ENCODE measurements around the gene KRTAP9-3. TPM values are rescaled to one million over a fixed set of nuclear protein-coding genes. Genes with fewer than 3 reads are reported as not detected.
"Not testable (repeated sequence)": the region's sequence is repeated elsewhere in the genome, so short reads cannot be mapped to it uniquely, and the experiment has no call there.

KRTAP9-3 gene, protein sequence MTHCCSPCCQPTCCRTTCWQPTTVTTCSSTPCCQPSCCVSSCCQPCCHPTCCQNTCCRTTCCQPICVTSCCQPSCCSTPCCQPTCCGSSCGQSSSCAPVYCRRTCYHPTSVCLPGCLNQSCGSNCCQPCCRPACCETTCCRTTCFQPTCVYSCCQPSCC
- total RNA-seq (not detected), polyA plus RNA-seq (not detected)

DNA sequence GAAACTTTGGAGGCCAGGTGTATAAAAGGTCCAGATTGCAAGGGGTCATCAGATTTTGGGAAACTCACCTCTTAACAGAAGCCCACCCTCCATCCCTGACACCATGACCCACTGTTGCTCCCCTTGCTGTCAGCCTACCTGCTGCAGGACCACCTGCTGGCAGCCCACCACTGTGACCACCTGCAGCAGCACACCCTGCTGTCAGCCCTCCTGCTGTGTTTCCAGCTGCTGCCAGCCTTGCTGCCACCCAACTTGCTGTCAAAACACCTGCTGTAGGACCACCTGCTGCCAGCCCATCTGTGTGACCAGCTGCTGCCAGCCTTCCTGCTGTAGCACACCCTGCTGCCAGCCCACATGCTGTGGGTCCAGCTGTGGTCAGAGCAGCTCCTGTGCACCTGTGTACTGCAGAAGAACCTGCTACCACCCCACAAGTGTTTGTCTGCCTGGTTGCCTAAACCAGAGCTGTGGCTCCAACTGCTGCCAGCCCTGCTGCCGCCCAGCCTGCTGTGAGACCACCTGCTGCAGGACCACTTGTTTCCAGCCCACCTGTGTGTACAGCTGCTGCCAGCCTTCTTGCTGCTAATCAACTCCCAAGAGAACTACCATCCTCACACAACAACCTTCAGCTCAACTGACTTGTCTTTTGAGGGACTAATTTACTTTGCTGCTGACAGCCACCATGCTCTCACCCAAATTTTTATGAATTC, at the start of gene KRTAP9-3:
KRTAP9-3 (plus strand) TSS at position 51 of the 707 bp plus-strand sequence; CDS start at position 104, 53 bp downstream.
- not testable (repeated sequence) for H3K36me3 ChIP-seq (ENCODE audit: insufficient read depth); H3K27ac ChIP-seq (ENCODE audit: low read depth); DNase-seq (ENCODE audit: extremely low spot score); H3K4me3 ChIP-seq (ENCODE audit: low read depth, low read length); H3K4me1 ChIP-seq (ENCODE audit: insufficient read depth)
- WGBS, result 87% methylated on average over 1 of the region's 1 CpG

DNA sequence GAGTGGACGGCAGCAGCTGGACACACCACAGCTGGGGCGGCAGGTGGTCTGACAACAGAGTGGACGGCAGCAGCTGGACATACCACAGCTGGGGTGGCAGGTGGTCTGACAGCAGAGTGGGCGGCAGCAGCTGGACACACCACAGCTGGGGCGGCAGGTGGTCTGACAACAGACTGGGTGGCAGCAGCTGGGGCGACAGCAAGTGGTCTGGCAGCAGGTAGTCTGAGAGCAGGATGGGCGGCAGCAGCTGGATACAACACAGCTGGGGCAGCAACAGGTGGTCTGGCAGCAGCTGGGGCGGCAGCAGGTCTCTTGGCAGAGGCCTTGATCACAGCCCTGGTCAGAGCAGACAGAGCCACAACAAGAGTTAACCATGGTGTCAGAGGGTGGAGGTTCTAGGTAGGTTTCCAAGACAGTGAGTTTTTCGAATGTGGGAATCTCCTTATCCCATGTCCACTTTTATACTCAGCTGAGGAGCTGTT, 47.7 kb upstream of the KRTAP9-3 start, which contains the start of gene KRTAP4-1:
KRTAP4-1 (minus strand) TSS at position 432 of the 482 bp plus-strand sequence; CDS start at position 375, 57 bp downstream.
- H3K4me3 ChIP-seq (ENCODE audit: low read depth, low read length), result no peak within 1 kb of the TSS
- no peaks in the 10 kb centered on the region for H3K4me1 ChIP-seq (ENCODE audit: insufficient read depth)
- H3K27ac ChIP-seq (ENCODE audit: low read depth), result no peak within 1 kb of the TSS
- WGBS, result 55% methylated on average over 9 of the region's 9 CpGs
- H3K36me3 ChIP-seq (ENCODE audit: insufficient read depth), result no peaks in the 10 kb centered on the region
- no peak for DNase-seq (ENCODE audit: extremely low spot score)

DNA sequence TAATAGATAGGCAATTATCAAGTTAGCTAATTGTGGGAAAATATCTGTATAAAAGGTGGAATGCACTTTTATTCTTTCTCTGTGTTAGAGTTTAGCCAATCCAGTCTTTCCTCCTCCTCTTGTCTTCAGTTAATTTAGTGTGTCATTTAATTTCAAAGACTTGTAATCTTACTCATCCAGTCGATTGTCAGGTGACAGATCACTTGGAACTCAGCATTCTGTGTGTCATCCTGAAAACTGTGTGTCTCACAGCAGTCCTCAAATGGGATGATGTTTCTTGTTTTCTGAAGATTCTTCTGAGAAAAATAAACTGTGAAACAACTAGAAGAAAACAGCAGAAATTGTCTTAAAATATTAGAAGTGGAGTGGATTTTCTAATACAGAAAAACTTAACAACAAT, 47.2 kb upstream of the KRTAP9-3 start:
- no peak for DNase-seq (ENCODE audit: extremely low spot score)
- 57% methylated on average over 1 of the region's 1 CpG for WGBS
- Histone ChIP-seq H3K4me3 (ENCODE audit: low read depth, low read length) (no peak overlapping the region), H3K36me3 (ENCODE audit: insufficient read depth) (no peaks in the 10 kb centered on the region), H3K27ac (ENCODE audit: low read depth) (no peak overlapping the region), H3K4me1 (ENCODE audit: insufficient read depth) (no peaks in the 10 kb centered on the region)

DNA sequence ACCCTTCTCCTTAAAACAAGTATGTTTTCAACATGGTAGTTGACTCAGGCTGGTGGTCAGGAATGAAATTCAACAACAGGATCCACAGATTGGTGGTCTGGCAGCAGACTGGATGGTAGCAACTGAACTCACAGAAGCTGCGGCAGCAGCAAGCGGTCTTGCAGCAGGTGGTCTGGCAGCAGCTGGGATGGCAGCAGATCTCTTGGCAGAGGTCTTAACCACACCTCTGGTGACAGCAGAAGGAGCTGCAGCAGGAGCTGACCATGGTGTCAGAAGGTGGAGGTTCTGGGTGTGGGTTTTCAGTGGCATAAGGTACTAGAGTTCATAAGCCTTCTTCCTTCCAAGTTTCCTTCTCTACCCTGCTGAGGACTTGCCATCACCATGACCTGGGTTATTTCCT, 45.4 kb upstream of the KRTAP9-3 start:
- Histone ChIP-seq H3K4me1 (ENCODE audit: insufficient read depth) (no peaks in the 10 kb centered on the region), H3K4me3 (ENCODE audit: low read depth, low read length) (no peak overlapping the region), H3K27ac (ENCODE audit: low read depth) (no peak overlapping the region), H3K36me3 (ENCODE audit: insufficient read depth) (no peaks in the 10 kb centered on the region)
- WGBS, result 81% methylated on average over 2 of the region's 2 CpGs
- no peak for DNase-seq (ENCODE audit: extremely low spot score)

DNA sequence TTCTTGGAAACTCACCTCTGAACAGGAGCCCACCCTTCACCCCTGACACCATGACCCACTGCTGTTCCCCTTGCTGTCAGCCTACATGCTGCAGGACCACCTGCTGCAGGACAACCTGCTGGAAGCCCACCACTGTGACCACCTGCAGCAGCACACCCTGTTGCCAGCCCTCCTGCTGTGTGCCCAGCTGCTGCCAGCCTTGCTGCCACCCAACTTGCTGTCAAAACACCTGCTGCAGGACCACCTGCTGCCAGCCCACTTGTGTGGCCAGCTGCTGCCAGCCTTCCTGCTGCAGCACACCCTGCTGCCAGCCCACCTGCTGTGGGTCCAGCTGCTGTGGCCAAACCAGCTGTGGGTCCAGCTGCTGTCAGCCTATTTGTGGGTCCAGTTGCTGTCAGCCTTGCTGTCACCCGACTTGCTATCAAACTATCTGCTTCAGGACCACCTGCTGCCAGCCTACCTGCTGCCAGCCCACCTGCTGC, 42.4 kb upstream of the KRTAP9-3 start, which contains the start of gene KRTAP9-1:
KRTAP9-1 (plus strand) TSS at position 51 of the 482 bp plus-strand sequence; CDS start at position 51, 0 bp downstream.
- not testable (repeated sequence) for H3K27ac ChIP-seq (ENCODE audit: low read depth)

DNA sequence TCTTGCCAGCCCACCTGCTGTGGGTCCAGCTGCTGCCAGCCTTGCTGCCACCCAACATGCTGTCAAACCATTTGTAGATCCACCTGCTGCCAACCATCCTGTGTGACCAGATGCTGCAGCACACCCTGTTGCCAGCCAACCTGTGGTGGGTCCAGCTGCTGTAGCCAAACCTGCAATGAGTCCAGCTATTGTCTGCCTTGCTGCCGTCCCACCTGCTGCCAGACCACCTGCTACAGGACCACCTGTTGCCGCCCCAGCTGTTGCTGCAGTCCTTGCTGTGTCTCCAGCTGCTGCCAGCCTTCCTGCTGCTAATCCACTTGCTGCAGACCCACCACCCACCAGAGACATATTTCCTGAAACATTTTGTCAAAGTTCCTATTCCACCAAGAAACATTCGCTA, 41.9 kb upstream of the KRTAP9-3 start:
- Histone ChIP-seq H3K4me1 (ENCODE audit: insufficient read depth) (no peaks in the 10 kb centered on the region), H3K27ac (ENCODE audit: low read depth) (no peak overlapping the region), H3K4me3 (ENCODE audit: low read depth, low read length) (no peak overlapping the region), H3K36me3 (ENCODE audit: insufficient read depth) (no peaks in the 10 kb centered on the region)
- no peak for DNase-seq (ENCODE audit: extremely low spot score)
- WGBS, result 90% methylated on average over 3 of the region's 3 CpGs

More for the DNA sequence above, 42.4 kb upstream of the KRTAP9-3 start, which contains the start of gene KRTAP9-1:
- H3K4me3 ChIP-seq (ENCODE audit: low read depth, low read length); H3K36me3 ChIP-seq (ENCODE audit: insufficient read depth); DNase-seq (ENCODE audit: extremely low spot score); H3K4me1 ChIP-seq (ENCODE audit: insufficient read depth): not testable (repeated sequence)
- 64% methylated on average over 1 of the region's 1 CpG for WGBS

DNA sequence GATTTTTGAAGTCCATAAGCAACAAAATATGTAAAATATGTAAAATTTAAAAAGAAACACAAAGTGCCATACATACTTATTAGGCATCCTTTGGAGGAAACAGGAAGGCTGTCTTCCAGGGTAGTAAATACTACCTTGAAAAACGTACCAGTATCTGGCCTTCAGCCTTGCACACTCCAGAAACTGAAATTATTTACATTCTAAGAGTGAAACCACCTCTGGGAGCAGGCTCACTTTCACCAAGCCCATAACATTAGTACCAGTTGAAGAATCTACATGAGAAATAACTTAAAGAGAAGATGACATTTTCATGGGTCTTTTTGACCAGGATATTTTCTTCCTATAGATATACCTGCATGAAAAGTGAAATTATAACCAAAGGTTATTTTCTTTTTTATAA, 36.2 kb upstream of the KRTAP9-3 start:
- H3K4me1 ChIP-seq (ENCODE audit: insufficient read depth), result no peaks in the 10 kb centered on the region

DNA sequence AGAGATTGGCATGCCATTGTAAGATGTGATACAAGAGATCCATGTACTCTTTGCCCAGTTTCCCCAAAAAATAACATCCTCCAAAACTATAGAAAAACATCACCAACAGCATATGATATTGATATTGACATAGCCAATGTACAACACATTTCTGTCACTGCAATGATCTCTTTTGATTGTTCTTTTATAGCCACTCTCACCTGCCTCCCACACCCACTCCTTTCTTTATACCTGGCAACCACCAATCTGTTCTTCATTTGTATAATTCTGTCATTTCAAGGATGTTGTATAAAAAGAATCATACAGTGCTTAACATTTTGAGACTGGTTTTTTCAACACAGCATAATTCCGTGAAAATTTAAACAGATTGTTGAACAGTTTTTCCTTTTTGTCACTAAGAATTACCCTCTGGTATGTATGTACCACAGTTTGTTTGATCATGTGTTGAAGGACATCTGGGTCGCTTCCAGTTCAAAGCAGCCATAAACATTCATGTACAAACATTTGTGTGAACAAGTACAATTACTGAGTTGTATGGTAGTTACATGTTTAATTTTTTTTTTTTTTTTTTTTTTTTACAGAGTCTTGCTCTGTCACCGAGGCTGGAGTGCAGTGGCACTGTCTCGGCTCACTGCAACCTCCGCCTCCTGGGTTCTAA, 32.7 kb upstream of the KRTAP9-3 start:
- DNase-seq (ENCODE audit: extremely low spot score), result no peak
- Histone ChIP-seq H3K36me3 (ENCODE audit: insufficient read depth) (no peaks in the 10 kb centered on the region), H3K27ac (ENCODE audit: low read depth) (no peak overlapping the region), H3K4me1 (ENCODE audit: insufficient read depth) (no peaks in the 10 kb centered on the region), H3K4me3 (ENCODE audit: low read depth, low read length) (no peak overlapping the region)
- 59% methylated on average over 5 of the region's 5 CpGs for WGBS

More for the DNA sequence above, 36.2 kb upstream of the KRTAP9-3 start:
- 32% methylated on average over 1 of the region's 1 CpG for WGBS
- H3K27ac ChIP-seq (ENCODE audit: low read depth), result no peak overlapping the region
- no peak overlapping the region for H3K4me3 ChIP-seq (ENCODE audit: low read depth, low read length)
- no peak for DNase-seq (ENCODE audit: extremely low spot score)
- no peaks in the 10 kb centered on the region for H3K36me3 ChIP-seq (ENCODE audit: insufficient read depth)

DNA sequence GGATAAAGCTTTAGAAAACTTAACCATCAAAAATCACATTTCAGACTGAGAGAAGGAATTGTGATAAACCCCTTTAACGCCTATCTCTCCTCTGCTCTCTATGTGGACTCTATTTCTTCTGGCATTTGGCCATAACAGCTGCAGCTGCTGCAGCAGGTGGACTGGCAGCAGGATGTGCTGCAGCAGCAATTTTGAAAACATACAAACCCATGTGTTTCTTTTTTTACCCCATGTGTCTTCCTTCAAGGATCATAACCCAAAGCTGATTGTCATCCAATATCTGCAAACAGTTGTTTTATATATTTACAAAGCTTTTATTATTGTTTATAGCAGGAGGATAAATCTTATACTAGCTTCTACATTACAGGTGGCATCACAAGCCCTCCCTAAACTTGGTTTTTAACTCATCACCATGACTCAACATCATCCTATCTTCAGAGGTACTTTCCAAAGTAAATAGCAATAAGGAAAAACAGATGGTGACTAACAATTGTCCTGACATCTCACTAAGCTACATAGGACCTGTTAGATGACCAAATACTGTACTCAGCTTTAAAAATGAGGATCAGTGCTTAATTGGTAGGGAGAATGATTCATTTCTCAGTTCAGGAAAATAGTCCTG, 20.3 kb upstream of the KRTAP9-3 start:
- Histone ChIP-seq H3K4me3 (ENCODE audit: low read depth, low read length) (no peak overlapping the region), H3K4me1 (ENCODE audit: insufficient read depth) (no peaks in the 10 kb centered on the region), H3K27ac (ENCODE audit: low read depth) (no peak overlapping the region), H3K36me3 (ENCODE audit: insufficient read depth) (no peaks in the 10 kb centered on the region)
- WGBS, result 16% methylated on average over 1 of the region's 1 CpG
- no peak for DNase-seq (ENCODE audit: extremely low spot score)

DNA sequence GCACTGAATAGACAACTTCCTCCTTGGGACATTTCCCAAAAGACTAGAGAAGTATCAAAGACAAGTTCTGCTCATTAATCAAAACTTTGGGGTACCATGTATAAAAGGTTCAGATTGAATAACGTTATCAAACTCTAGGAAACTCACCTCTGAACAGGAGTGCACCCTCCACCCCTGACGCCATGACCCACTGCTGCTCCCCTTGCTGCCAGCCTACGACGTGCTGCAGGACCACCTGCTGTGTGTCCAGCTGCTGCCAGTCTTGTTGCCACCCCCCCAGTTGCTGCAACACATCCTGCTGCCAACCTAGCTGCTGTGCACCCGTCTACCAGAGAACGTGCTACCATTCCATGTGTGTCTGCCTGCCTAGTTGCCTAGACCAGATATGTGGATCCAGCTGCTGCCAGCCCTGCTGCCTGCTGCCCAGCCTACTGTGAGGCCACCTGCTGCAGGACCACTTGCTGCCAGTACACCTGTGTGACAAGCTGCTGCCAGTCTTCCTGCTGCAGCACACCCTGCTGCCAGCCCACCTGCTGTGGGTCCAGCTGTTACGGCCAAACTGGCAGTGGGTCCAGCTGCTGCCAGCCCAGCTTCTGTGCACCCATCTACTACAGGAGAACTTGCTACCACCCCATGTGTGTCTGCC, 19.6 kb upstream of the KRTAP9-3 start:
- H3K36me3 ChIP-seq (ENCODE audit: insufficient read depth), result no peaks in the 10 kb centered on the region
- DNase-seq (ENCODE audit: extremely low spot score), result no peak
- H3K4me3 ChIP-seq (ENCODE audit: low read depth, low read length), result no peak overlapping the region
- no peak overlapping the region for H3K27ac ChIP-seq (ENCODE audit: low read depth)
- no peaks in the 10 kb centered on the region for H3K4me1 ChIP-seq (ENCODE audit: insufficient read depth)
- 73% methylated on average over 7 of the region's 7 CpGs for WGBS

DNA sequence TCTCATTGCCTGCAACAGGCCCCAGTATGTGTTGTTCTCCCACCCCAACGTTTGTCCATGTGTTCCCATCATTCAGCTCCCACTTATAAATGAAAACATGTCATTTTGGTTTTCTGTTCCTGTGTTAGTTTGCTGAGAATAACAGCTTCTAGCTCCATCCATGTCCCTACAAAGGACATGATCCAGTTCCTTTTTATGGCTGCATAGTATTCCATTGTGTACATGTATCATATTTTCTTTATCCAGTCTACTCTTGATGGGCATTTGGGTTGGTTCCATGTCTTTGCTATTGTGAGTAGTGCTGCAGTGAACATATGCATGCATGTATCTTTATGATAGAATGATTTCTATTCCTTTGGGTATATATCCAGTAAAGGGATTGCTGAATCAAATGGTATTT, 16.6 kb upstream of the KRTAP9-3 start:
- Histone ChIP-seq H3K4me3 (ENCODE audit: low read depth, low read length) (no peak overlapping the region), H3K4me1 (ENCODE audit: insufficient read depth) (no peaks in the 10 kb centered on the region), H3K36me3 (ENCODE audit: insufficient read depth) (no peaks in the 10 kb centered on the region), H3K27ac (ENCODE audit: low read depth) (no peak overlapping the region)
- DNase-seq (ENCODE audit: extremely low spot score), result no peak
- 69% methylated on average over 1 of the region's 1 CpG for WGBS

DNA sequence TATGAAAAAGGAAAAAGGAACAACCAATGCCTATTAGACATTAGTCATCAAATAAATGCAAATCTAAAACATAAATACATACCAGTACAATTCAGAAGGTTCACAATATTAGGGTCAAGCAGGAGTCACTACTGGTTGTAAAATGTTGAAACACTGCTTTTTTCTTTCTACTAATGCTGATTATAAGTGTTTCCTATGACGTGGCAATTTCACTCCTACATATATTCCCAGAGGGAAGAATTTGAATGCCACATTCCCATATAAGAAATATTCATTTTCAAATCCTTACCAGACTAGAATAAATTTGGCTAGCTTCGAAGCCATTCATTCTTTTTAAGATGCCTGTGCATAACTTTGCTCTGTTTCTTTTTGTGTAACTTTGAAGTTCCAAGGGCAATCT, 8.4 kb upstream of the KRTAP9-3 start:
- Histone ChIP-seq H3K36me3 (ENCODE audit: insufficient read depth) (no peaks in the 10 kb centered on the region), H3K27ac (ENCODE audit: low read depth) (no peak overlapping the region), H3K4me1 (ENCODE audit: insufficient read depth) (no peaks in the 10 kb centered on the region), H3K4me3 (ENCODE audit: low read depth, low read length) (no peak overlapping the region)
- no peak for DNase-seq (ENCODE audit: extremely low spot score)
- 48% methylated on average over 2 of the region's 2 CpGs for WGBS

DNA sequence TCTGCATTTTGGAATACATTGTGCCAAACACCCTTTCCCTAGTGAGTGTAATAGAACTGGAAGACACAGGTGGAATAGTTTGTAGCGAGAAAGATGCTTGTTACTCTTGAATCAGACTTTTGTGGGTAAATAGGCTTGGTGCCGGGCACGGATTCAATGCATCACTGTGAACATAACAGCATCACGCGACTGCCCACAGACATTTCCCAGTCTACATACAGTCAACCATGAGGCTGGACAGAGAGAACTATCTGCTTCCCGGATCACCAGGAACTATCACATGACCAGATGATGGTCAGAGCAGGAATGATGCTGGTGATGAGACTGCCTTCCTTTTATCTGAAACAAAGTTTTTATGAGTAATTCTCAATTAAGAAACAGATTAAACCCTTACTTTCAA, 6.2 kb upstream of the KRTAP9-3 start:
- no peaks in the 10 kb centered on the region for H3K4me1 ChIP-seq (ENCODE audit: insufficient read depth)

More for the DNA sequence above, 6.2 kb upstream of the KRTAP9-3 start:
- Histone ChIP-seq H3K36me3 (ENCODE audit: insufficient read depth) (no peaks in the 10 kb centered on the region), H3K4me3 (ENCODE audit: low read depth, low read length) (no peak overlapping the region), H3K27ac (ENCODE audit: low read depth) (no peak overlapping the region)
- no peak for DNase-seq (ENCODE audit: extremely low spot score)
- 91% methylated on average over 6 of the region's 6 CpGs for WGBS

Measured in urinary bladder (tissue), 4 donors.